ENCODE measurements around the gene B3GNT9. TPM values are rescaled to one million over a fixed set of nuclear protein-coding genes. Genes with fewer than 3 reads are reported as not detected.

The B3GNT9 gene
- total RNA-seq, 1 donor from 2014 or later, result 12.8 TPM

DNA sequence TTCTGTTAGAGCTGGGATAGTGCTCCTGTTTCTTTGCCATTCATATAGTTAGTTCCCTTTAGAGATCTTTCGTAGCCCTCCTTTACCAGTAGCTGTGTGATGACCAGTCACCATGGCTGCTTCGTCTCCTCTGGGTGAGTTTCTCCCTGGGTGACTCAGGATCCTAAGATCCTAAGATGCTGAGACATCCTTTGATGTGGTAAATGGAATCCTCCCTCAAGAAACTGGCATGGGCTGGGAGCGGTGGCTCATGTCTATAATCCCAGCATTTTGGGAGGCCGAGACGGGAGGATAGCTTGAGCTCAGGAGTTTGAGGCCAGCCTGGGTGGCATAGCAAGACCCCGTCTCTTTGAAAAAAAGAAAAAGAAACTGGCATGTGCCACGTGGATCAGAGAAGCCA is 35.2 kb downstream of the B3GNT9 start:
- Histone ChIP-seq H3K4me3 (no peak overlapping the region), H3K27ac (no peak overlapping the region), H3K9me3 (no peaks in the 10 kb centered on the region), H3K36me3 (peaks cover 0 to 7% of the 10 kb centered on the region in 2 donors), H3K4me1 (peaks cover 32% of the 10 kb centered on the region), H3K27me3 (no peaks in the 10 kb centered on the region)
- intact Hi-C loops (cut with DNase I), result no loop called here
- DNase-seq (ENCODE audit: extremely low spot score in 2 of 2), result no peak
- TF ChIP-seq, protein P1, sequence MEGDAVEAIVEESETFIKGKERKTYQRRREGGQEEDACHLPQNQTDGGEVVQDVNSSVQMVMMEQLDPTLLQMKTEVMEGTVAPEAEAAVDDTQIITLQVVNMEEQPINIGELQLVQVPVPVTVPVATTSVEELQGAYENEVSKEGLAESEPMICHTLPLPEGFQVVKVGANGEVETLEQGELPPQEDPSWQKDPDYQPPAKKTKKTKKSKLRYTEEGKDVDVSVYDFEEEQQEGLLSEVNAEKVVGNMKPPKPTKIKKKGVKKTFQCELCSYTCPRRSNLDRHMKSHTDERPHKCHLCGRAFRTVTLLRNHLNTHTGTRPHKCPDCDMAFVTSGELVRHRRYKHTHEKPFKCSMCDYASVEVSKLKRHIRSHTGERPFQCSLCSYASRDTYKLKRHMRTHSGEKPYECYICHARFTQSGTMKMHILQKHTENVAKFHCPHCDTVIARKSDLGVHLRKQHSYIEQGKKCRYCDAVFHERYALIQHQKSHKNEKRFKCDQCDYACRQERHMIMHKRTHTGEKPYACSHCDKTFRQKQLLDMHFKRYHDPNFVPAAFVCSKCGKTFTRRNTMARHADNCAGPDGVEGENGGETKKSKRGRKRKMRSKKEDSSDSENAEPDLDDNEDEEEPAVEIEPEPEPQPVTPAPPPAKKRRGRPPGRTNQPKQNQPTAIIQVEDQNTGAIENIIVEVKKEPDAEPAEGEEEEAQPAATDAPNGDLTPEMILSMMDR (IDR thresholded peaks at IDR 0.05), result no peak
- TF ChIP-seq POLR2A (IDR thresholded peaks at IDR 0.05) (no peak), POLR2AphosphoS5 (IDR thresholded peaks at IDR 0.05; ENCODE audit: insufficient read depth in 1 of 2, low read depth in 1 of 2) (no peak)

DNA sequence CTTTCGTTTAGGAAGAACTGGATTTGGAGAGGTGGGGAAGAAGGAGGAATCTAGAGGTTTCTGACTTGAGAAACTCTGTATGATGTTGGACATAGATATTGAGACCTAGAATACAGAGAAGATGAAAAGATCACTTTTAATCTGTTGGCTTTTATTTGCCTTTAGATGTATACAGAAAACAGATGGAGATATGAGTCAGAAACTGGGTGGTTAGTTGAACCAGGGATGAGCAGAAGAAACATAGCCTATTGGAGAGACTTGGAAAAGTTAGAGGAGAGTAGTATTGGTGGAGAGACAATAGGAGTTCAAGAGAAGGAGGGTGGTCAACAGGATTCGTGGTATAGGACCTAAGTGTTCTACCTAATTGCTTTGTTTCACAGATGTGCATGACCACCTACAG is 36.0 kb downstream of the B3GNT9 start:
- TF ChIP-seq POLR2AphosphoS5 (IDR thresholded peaks at IDR 0.05; ENCODE audit: insufficient read depth in 1 of 2, low read depth in 1 of 2), result no peak
- TF ChIP-seq POLR2A (IDR thresholded peaks at IDR 0.05), result no peak
- TF ChIP-seq, protein P1 (IDR thresholded peaks at IDR 0.05), result no peak
- Histone ChIP-seq H3K27me3 (no peaks in the 10 kb centered on the region), H3K9me3 (no peaks in the 10 kb centered on the region), H3K4me3 (no peak overlapping the region), H3K27ac (no peak overlapping the region), H3K4me1 (peaks cover 39% of the 10 kb centered on the region), H3K36me3 (no peaks in the 10 kb centered on the region)
- DNase-seq (ENCODE audit: extremely low spot score in 2 of 2), result no peak
- intact Hi-C loops (cut with DNase I), result no loop called here

DNA sequence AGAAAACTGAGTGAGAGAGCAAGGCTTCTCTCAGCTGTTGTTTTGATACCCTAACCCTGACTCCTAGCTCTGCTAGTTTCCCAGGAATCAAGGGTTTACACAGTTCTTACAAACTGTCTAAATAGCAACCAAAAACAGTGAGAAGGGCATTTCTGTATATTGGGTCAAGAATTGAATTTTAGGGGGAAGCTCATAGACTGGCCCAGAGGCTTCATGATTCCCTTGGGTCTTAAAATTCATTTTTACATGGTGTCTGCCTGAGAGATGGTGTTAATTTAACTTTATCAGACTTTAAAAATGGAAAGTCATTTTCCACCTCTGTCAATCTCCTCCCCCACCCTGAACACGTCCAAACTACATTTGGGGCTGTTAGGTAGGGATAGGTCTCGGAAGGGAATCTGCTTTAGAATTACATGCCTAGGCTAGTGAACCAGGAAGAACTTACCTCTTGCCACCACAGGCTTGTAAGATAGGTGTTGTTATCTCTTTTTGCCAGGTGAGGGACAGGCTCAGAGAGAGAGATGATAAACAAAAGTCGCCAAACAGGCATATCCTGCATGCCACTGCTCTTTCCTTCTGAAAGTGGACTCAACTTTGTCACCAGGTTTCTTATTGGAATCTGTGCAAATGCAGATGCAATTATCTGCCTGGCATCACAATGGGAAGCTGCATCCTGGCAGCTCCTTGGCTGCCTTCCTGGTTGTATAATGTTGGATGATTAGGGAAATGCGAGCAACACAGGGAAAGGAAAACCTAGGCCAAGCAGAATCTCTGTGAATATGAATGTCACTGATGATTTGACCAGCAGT is 38.0 kb downstream of the B3GNT9 start:
- no peaks in the 10 kb centered on the region for H3K9me3 ChIP-seq
- H3K27me3 ChIP-seq, result no peaks in the 10 kb centered on the region
- intact Hi-C loops (cut with DNase I), result no loop called here
- peak in 1 of 2 donors; percentile 34 for DNase-seq (ENCODE audit: extremely low spot score in 2 of 2)
- TF ChIP-seq POLR2AphosphoS5 (IDR thresholded peaks at IDR 0.05; ENCODE audit: insufficient read depth in 1 of 2, low read depth in 1 of 2), result no peak
- TF ChIP-seq, protein P1 (IDR thresholded peaks at IDR 0.05), result no peak
- no peak for TF ChIP-seq POLR2A (IDR thresholded peaks at IDR 0.05)
- H3K36me3 ChIP-seq, result no peaks in the 10 kb centered on the region
- H3K4me1 ChIP-seq, result peaks cover 47% of the 10 kb centered on the region
- H3K4me3 ChIP-seq, result no peak overlapping the region
- H3K27ac ChIP-seq, result no peak overlapping the region

DNA sequence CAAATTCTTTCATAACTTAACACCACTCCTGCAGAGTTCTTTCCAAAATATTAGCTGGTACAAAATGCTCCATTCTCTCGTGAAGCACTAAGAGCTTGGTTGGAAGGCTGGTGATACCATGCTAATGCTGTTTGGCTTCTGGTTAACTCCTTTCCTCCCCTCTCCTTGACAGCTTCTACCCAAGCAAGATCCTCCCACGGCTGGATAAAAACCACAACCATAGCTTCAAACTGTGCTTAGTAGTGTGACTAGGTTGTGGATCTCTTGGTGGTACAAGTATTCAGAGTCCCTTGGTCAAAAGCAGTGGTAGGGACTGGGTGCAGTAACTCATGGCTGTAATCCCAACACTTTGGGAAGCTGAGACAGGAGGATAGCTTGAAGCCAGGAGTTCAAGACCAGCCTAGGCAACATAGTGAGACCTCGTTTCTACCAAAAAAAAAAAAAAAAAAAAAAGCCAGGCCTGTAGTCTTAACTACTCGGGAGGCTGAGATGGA is 38.8 kb downstream of the B3GNT9 start:
- no peak overlapping the region for H3K4me3 ChIP-seq
- no peaks in the 10 kb centered on the region for H3K9me3 ChIP-seq
- H3K27me3 ChIP-seq, result no peaks in the 10 kb centered on the region
- no peaks in the 10 kb centered on the region for H3K36me3 ChIP-seq
- DNase-seq (ENCODE audit: extremely low spot score in 2 of 2), result peak in 1 of 2 donors; percentile 37
- TF ChIP-seq, protein P1 (IDR thresholded peaks at IDR 0.05), result no peak
- no peak for TF ChIP-seq POLR2AphosphoS5 (IDR thresholded peaks at IDR 0.05; ENCODE audit: insufficient read depth in 1 of 2, low read depth in 1 of 2)
- TF ChIP-seq POLR2A (IDR thresholded peaks at IDR 0.05), result no peak
- peaks cover 47% of the 10 kb centered on the region for H3K4me1 ChIP-seq
- H3K27ac ChIP-seq, result no peak overlapping the region
- intact Hi-C loops (cut with DNase I), result no loop called here
